Activated T-helper 1 cell treated with Interleukin-2 at 50 U/mL for 16 hours (primary cell): ENCODE results near the gene HNRNPUL1.

Experiments
- DNase-seq: peaks from one replicate; pipeline ENCODE4 v3.0.0-alpha.2; 2020; ENCODE audit warnings: low read depth

The HNRNPUL1 gene

GRCh38 chr19:41308450-41309179, 44.4 kb downstream of the HNRNPUL1 start:
- DNase-seq: peak; percentile 85

- no peak for DNase-seq
These were observed 45.2 kb downstream of the HNRNPUL1 start for GRCh38 chr19:41309180-41310032.

- peak; percentile 78 for DNase-seq
These were observed 46.1 kb downstream of the HNRNPUL1 start, which contains the start of gene CCDC97 for GRCh38 chr19:41310033-41310831. TSS of gene CCDC97 (plus strand) at chr19:41310172. CDS start at chr19:41310311, 139 bp downstream.

GRCh38 chr19:41311072-41311471, 46.9 kb downstream of the HNRNPUL1 start:
- DNase-seq: no peak

GRCh38 chr19:41311613-41312012, 47.4 kb downstream of the HNRNPUL1 start:
- no peak for DNase-seq

- no peak for DNase-seq
These were observed 52.2 kb downstream of the HNRNPUL1 start for GRCh38 chr19:41316306-41316920.

GRCh38 chr19:41318696-41319499, 54.7 kb downstream of the HNRNPUL1 start:
- DNase-seq: no peak

- DNase-seq: no peak
These were observed 55.5 kb downstream of the HNRNPUL1 start for GRCh38 chr19:41319500-41320184.

GRCh38 chr19:41320185-41320518, 56.0 kb downstream of the HNRNPUL1 start:
- no peak for DNase-seq

GRCh38 chr19:41320568-41320967, 56.4 kb downstream of the HNRNPUL1 start:
- DNase-seq: no peak

- DNase-seq: no peak
These were observed 57.0 kb downstream of the HNRNPUL1 start for GRCh38 chr19:41321204-41321599.

- DNase-seq: no peak
These were observed 57.6 kb downstream of the HNRNPUL1 start for GRCh38 chr19:41321600-41322270.

- DNase-seq: no peak
These were observed 58.3 kb downstream of the HNRNPUL1 start for GRCh38 chr19:41322451-41322850.

- DNase-seq: no peak
These were observed 58.9 kb downstream of the HNRNPUL1 start for GRCh38 chr19:41323023-41323422.

GRCh38 chr19:41323430-41324125, 59.4 kb downstream of the HNRNPUL1 start:
- DNase-seq: no peak

- DNase-seq: no peak
These were observed 60.1 kb downstream of the HNRNPUL1 start for GRCh38 chr19:41324231-41324702.

- DNase-seq: no peak
These were observed 60.9 kb downstream of the HNRNPUL1 start for GRCh38 chr19:41324921-41325639.

- no peak for DNase-seq
These were observed 61.4 kb downstream of the HNRNPUL1 start for GRCh38 chr19:41325640-41325946.
